GM23248 (cell line): ENCODE data around the gene POU2AF1.

Experiments
- EZH2 ChIP-seq: fragments of 200-600 bp; sonication (generic); IDR thresholded peaks from 2 replicates; pipeline ENCODE4 v1.6.1; 2018; ENCODE audit warnings: antibody characterized with exemption, mild to moderate bottlenecking; ENCODE audit not compliant: insufficient read depth, poor library complexity, severe bottlenecking
- EZH2phosphoT487 ChIP-seq: fragments of 200-600 bp; sonication (generic); IDR thresholded peaks from 2 replicates; pipeline ENCODE4 v1.6.1; 2018; ENCODE audit warnings: antibody characterized with exemption, moderate library complexity, mild to moderate bottlenecking, low read depth; ENCODE audit not compliant: insufficient read depth

GRCh38 chr11:111361874-111362273 lies 17.2 kb downstream of the POU2AF1 start:
- TF ChIP-seq EZH2phosphoT487 (no peak), EZH2 (no peak)
